ENCODE data around the gene C3orf85.
"Not testable (repeated sequence)": the region's sequence is repeated elsewhere in the genome, so short reads cannot be mapped to it uniquely, and the experiment has no call there.

The C3orf85 gene

GRCh38 chr3:109118584-109118983, 17.9 kb upstream of the C3orf85 start:
- Histone ChIP-seq H3K27me3 (ENCODE audit: control insufficient read depth, insufficient read depth, low read length) (no peaks in the 10 kb centered on the region), H3K4me1 (ENCODE audit: control insufficient read depth, insufficient read depth, low read length) (no peaks in the 10 kb centered on the region), H3K4me3 (ENCODE audit: low read depth, low read length) (no peak overlapping the region), H3K36me3 (ENCODE audit: control insufficient read depth, insufficient read depth, low read length) (no peaks in the 10 kb centered on the region), H3K9ac (ENCODE audit: low read depth, low read length) (no peak overlapping the region), H3K9me3 (ENCODE audit: control insufficient read depth, insufficient read depth, low read length) (no peaks in the 10 kb centered on the region)

DNA sequence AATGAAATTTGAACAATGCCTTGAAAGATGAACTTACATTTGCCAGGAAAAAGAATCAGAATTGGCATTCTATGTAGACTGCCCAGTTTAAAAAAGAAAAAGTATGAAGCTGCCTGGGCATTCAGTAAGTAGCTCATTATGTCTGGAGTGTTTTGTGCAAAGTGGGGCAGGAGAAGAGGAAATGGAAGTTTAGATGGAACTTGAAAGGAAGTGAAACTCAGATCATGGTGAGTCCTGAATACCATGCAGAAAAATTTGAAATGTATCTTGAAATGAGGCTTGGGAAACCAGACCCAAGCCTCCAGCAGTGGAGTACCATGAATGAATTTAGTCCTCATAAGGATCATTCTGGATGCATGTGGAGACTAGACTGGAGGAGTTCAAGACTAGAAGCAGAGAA, 13.8 kb upstream of the C3orf85 start:
- Histone ChIP-seq H3K36me3 (ENCODE audit: control insufficient read depth, insufficient read depth, low read length) (no peaks in the 10 kb centered on the region), H3K4me1 (ENCODE audit: control insufficient read depth, insufficient read depth, low read length) (peaks cover 3% of the 10 kb centered on the region), H3K9ac (ENCODE audit: low read depth, low read length) (no peak overlapping the region), H3K27me3 (ENCODE audit: control insufficient read depth, insufficient read depth, low read length) (no peaks in the 10 kb centered on the region), H3K9me3 (ENCODE audit: control insufficient read depth, insufficient read depth, low read length) (no peaks in the 10 kb centered on the region), H3K4me3 (ENCODE audit: low read depth, low read length) (no peak overlapping the region)

DNA sequence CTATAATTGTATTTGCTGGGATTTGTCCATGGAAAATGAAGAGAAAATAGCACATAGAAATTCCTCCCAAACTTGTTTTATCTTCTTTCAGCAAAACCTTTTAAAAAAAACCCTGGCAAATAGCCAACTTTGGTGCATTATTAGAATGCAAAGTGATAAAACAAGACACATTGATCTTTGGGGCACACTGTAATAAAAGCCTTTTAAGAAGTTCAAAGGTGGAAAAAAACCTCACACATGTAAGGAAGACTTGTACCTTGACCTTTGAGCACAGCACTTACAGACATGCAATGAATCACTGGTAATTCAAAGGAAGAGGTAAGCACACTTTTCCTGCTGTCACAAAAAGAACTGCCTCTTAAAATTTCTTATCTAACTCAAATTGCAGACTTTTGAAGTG, 10.6 kb upstream of the C3orf85 start:
- H3K4me3 ChIP-seq (ENCODE audit: low read depth, low read length) = no peak overlapping the region
- H3K36me3 ChIP-seq (ENCODE audit: control insufficient read depth, insufficient read depth, low read length) = no peaks in the 10 kb centered on the region
- no peaks in the 10 kb centered on the region for H3K9me3 ChIP-seq (ENCODE audit: control insufficient read depth, insufficient read depth, low read length)
- peaks cover 3% of the 10 kb centered on the region for H3K4me1 ChIP-seq (ENCODE audit: control insufficient read depth, insufficient read depth, low read length)
- no peaks in the 10 kb centered on the region for H3K27me3 ChIP-seq (ENCODE audit: control insufficient read depth, insufficient read depth, low read length)
- H3K9ac ChIP-seq (ENCODE audit: low read depth, low read length) = no peak overlapping the region

DNA sequence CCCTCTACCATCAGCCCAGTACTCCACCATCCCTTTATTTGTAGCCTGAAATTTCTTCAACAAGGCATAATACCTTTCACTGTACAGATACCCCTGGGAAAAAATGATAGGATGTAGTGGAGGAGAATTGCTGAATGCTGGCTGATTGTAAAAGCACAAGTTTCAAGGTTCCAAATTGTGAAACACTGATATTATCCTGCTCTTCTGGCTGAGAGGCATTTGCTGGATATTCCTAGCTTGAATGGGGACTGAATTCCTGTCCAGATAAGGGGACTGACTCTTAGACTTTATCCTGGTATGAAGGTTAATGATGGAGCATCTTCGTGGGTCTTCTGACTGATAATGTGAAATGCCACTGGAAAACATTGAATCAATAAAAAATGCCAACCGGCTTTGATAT, 9.0 kb upstream of the C3orf85 start:
- no peak overlapping the region for H3K4me3 ChIP-seq (ENCODE audit: low read depth, low read length)
- H3K36me3 ChIP-seq (ENCODE audit: control insufficient read depth, insufficient read depth, low read length) = no peaks in the 10 kb centered on the region
- no peaks in the 10 kb centered on the region for H3K9me3 ChIP-seq (ENCODE audit: control insufficient read depth, insufficient read depth, low read length)
- no peaks in the 10 kb centered on the region for H3K27me3 ChIP-seq (ENCODE audit: control insufficient read depth, insufficient read depth, low read length)
- peaks cover 3% of the 10 kb centered on the region for H3K4me1 ChIP-seq (ENCODE audit: control insufficient read depth, insufficient read depth, low read length)
- H3K9ac ChIP-seq (ENCODE audit: low read depth, low read length) = no peak overlapping the region

GRCh38 chr3:109131276-109131675, 5.2 kb upstream of the C3orf85 start:
- Histone ChIP-seq H3K4me3 (ENCODE audit: low read depth, low read length) (no peak overlapping the region), H3K27me3 (ENCODE audit: control insufficient read depth, insufficient read depth, low read length) (no peaks in the 10 kb centered on the region), H3K9me3 (ENCODE audit: control insufficient read depth, insufficient read depth, low read length) (no peaks in the 10 kb centered on the region), H3K4me1 (ENCODE audit: control insufficient read depth, insufficient read depth, low read length) (no peaks in the 10 kb centered on the region), H3K9ac (ENCODE audit: low read depth, low read length) (no peak overlapping the region), H3K36me3 (ENCODE audit: control insufficient read depth, insufficient read depth, low read length) (no peaks in the 10 kb centered on the region)

DNA sequence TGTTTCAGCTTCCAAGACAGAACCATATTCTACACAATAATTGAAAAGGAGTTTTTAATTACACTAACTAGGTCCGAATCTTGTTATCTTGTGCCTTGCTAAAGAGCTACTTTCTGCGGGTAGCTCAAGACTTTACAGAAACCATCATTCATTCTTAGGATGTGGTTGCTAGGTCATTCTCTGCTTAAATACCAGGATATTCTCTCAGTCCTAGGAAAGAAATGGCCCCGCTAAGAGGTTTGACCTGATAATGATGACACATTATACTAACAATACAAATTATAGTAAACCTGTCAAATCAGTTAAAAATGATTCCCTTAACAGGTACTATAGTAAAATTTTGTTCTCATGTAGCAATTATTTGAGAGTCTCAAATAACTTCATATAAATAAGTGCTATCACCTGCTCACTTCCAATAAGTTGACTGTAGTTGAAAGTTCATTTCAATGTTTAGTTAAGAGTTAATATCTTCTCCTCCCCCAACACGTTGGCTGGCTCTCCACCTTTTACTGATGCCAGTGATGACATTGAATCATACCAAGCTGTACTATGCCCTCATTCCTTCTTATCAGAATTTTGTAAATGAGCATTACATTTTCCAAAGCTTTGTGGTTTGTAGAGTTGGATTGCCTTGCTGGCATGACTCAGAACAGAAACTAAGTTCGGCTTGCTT, 3.6 kb upstream of the C3orf85 start:
- Histone ChIP-seq H3K36me3 (ENCODE audit: control insufficient read depth, insufficient read depth, low read length) (no peaks in the 10 kb centered on the region), H3K9me3 (ENCODE audit: control insufficient read depth, insufficient read depth, low read length) (no peaks in the 10 kb centered on the region), H3K9ac (ENCODE audit: low read depth, low read length) (no peak overlapping the region), H3K4me1 (ENCODE audit: control insufficient read depth, insufficient read depth, low read length) (no peaks in the 10 kb centered on the region), H3K27me3 (ENCODE audit: control insufficient read depth, insufficient read depth, low read length) (no peaks in the 10 kb centered on the region), H3K4me3 (ENCODE audit: low read depth, low read length) (no peak overlapping the region)

DNA sequence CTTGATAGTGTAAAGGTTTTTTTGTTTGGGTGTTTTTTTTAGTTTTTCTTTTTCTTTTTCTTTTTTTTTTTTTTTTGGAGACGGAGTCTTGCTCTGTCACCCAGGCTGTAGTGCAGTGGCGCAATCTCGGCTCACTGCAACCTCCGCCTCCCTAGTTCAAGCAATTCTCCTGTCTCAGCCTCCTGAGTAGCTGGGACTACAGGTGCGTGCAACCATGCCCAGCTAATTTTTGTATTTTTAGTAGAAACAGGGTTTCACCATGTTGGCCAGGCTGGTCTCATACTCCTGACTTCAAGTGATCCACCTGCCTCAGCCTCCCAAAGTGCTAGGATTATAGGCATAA, 3.1 kb upstream of the C3orf85 start:
- H3K36me3 ChIP-seq (ENCODE audit: control insufficient read depth, insufficient read depth, low read length); H3K27me3 ChIP-seq (ENCODE audit: control insufficient read depth, insufficient read depth, low read length); H3K9me3 ChIP-seq (ENCODE audit: control insufficient read depth, insufficient read depth, low read length); H3K4me1 ChIP-seq (ENCODE audit: control insufficient read depth, insufficient read depth, low read length); H3K9ac ChIP-seq (ENCODE audit: low read depth, low read length); H3K4me3 ChIP-seq (ENCODE audit: low read depth, low read length): not testable (repeated sequence)

DNA sequence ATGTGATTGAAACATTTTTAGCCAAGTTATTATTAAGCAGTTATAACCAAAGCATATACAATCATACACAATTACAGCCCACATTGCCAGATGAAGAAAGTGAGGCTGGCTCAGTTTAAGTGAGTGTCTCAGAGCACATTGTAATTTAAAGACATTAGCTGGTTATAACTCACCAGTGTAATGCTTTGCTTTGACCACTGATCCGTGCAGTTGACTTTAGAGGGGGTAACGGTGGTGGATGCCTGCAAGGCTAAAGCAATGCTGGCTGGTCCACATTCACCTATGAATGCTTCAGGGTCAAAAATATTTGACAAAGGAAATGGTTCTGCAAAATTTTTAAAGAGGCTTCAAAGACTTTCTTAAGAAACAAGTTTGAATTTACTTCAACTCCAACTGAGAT, 1.2 kb downstream of the C3orf85 start:
- Histone ChIP-seq H3K27me3 (ENCODE audit: control insufficient read depth, insufficient read depth, low read length) (no peaks in the 10 kb centered on the region), H3K4me3 (ENCODE audit: low read depth, low read length) (no peak overlapping the region), H3K36me3 (ENCODE audit: control insufficient read depth, insufficient read depth, low read length) (no peaks in the 10 kb centered on the region), H3K4me1 (ENCODE audit: control insufficient read depth, insufficient read depth, low read length) (no peaks in the 10 kb centered on the region), H3K9ac (ENCODE audit: low read depth, low read length) (no peak overlapping the region), H3K9me3 (ENCODE audit: control insufficient read depth, insufficient read depth, low read length) (no peaks in the 10 kb centered on the region)

DNA sequence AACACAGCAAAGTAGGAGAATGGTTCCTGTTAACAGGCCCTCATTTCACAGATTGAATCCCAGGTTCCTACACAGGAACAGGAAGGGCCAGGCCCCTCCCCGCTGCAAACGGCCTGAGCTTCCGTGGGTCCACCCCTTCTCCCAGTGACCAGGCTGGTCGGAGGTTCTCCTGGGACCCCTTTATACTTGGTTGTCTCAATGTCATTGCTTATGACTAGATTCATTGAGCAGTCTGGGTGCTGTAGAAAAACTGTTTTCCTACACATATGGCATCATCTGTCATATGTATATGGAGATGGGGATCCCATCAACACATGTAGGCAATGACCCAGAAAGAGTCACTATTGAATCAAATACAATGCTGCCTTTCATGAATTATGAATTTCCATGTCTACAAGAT, 3.8 kb downstream of the C3orf85 start:
- Histone ChIP-seq H3K27me3 (ENCODE audit: control insufficient read depth, insufficient read depth, low read length) (no peaks in the 10 kb centered on the region), H3K9ac (ENCODE audit: low read depth, low read length) (no peak overlapping the region), H3K36me3 (ENCODE audit: control insufficient read depth, insufficient read depth, low read length) (no peaks in the 10 kb centered on the region), H3K9me3 (ENCODE audit: control insufficient read depth, insufficient read depth, low read length) (no peaks in the 10 kb centered on the region), H3K4me1 (ENCODE audit: control insufficient read depth, insufficient read depth, low read length) (no peaks in the 10 kb centered on the region), H3K4me3 (ENCODE audit: low read depth, low read length) (no peak overlapping the region)

- H3K4me3 ChIP-seq (ENCODE audit: low read depth, low read length) = no peak overlapping the region
- H3K27me3 ChIP-seq (ENCODE audit: control insufficient read depth, insufficient read depth, low read length) = no peaks in the 10 kb centered on the region
- no peak overlapping the region for H3K9ac ChIP-seq (ENCODE audit: low read depth, low read length)
- no peaks in the 10 kb centered on the region for H3K36me3 ChIP-seq (ENCODE audit: control insufficient read depth, insufficient read depth, low read length)
- H3K9me3 ChIP-seq (ENCODE audit: control insufficient read depth, insufficient read depth, low read length) = no peaks in the 10 kb centered on the region
- peaks cover 5% of the 10 kb centered on the region for H3K4me1 ChIP-seq (ENCODE audit: control insufficient read depth, insufficient read depth, low read length)
Measured at GRCh38 chr3:109143646-109144045, 7.1 kb downstream of the C3orf85 start.

DNA sequence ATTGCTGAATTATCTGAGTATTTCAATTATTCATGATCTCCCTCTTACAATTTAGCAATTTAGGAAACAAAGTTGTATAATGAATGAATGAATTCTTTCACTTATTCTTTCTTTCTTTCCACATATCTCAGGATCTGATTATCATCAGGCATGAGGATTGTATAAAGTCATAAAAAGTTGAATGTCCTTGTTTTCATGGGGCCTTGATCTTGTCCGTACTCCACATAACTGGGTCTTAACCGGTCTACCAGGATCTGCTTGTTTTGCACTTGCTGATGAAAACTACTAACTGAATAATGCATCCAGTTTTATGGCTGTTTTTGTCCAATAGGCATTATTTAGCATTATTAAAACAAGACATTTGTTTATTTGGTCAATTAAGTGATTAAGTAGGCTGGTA, 12.6 kb downstream of the C3orf85 start:
- Histone ChIP-seq H3K4me3 (ENCODE audit: low read depth, low read length) (no peak overlapping the region), H3K9me3 (ENCODE audit: control insufficient read depth, insufficient read depth, low read length) (no peaks in the 10 kb centered on the region), H3K4me1 (ENCODE audit: control insufficient read depth, insufficient read depth, low read length) (peaks cover 5% of the 10 kb centered on the region), H3K36me3 (ENCODE audit: control insufficient read depth, insufficient read depth, low read length) (no peaks in the 10 kb centered on the region), H3K9ac (ENCODE audit: low read depth, low read length) (no peak overlapping the region), H3K27me3 (ENCODE audit: control insufficient read depth, insufficient read depth, low read length) (no peaks in the 10 kb centered on the region)

- Histone ChIP-seq H3K27me3 (ENCODE audit: control insufficient read depth, insufficient read depth, low read length) (no peaks in the 10 kb centered on the region), H3K4me1 (ENCODE audit: control insufficient read depth, insufficient read depth, low read length) (peaks cover 5% of the 10 kb centered on the region), H3K9ac (ENCODE audit: low read depth, low read length) (no peak overlapping the region), H3K4me3 (ENCODE audit: low read depth, low read length) (no peak overlapping the region), H3K9me3 (ENCODE audit: control insufficient read depth, insufficient read depth, low read length) (no peaks in the 10 kb centered on the region), H3K36me3 (ENCODE audit: control insufficient read depth, insufficient read depth, low read length) (no peaks in the 10 kb centered on the region)
Measured at GRCh38 chr3:109152320-109152719, 15.8 kb downstream of the C3orf85 start.

Data from iPS-15b (cell line).